Breast epithelium (tissue), 4 donors: Measurements from ENCODE around the gene KCNAB3. TPM values are rescaled to one million over a fixed set of nuclear protein-coding genes. Genes with fewer than 3 reads are reported as not detected.

ENCODE experiments used
- DNase-seq, 2 donors: peaks; one replicate each; pipeline ENCODE4 v3.0.0-alpha.2; 2019; ENCODE audit warnings: low spot score in 2 of 2
- H3K27ac ChIP-seq, 2 donors: fragments of 200-600 bp; sonication (generic) in 1 of 2; one replicate each; pipeline ENCODE4 v1.5.1; 2016 to 2019; ENCODE audit warnings: mild to moderate bottlenecking in 1 of 2
- H3K27me3 ChIP-seq, 2 donors: fragments of 200-600 bp; sonication (generic) in 1 of 2; one replicate each; pipeline versions ENCODE4 v1.5.1 to v1.6.0; 2017 to 2019; ENCODE audit warnings: control low read depth in 1 of 2, mild to moderate bottlenecking in 1 of 2
- H3K36me3 ChIP-seq: fragments of 200-600 bp; one replicate; pipeline ENCODE4 v1.5.1; 2019
- H3K4me1 ChIP-seq, 2 donors: fragments of 200-600 bp; sonication (generic); one replicate each; pipeline ENCODE4 v1.5.1; 2016 to 2019; ENCODE audit warnings: control low read depth in 1 of 2
- H3K4me3 ChIP-seq, 3 donors: fragments of 200-600 bp; sonication (generic); 1 replicate in 2 of 3; 2 replicates in 1 of 3; pipeline ENCODE4 v1.5.1; 2016 to 2019; ENCODE audit warnings: mild to moderate bottlenecking in 3 of 3, moderate library complexity in 2 of 3
- H3K9me3 ChIP-seq, 2 donors: fragments of 200-600 bp; sonication (generic) in 1 of 2; one replicate each; pipeline ENCODE4 v1.5.1; 2016 to 2019; ENCODE audit warnings: control low read depth in 1 of 2
- POLR2A ChIP-seq: fragments of 450-650 bp; IDR thresholded peaks from one replicate; pipeline ENCODE4 v1.6.1; 2016; ENCODE audit warnings: antibody characterized with exemption, mild to moderate bottlenecking, moderate library complexity
- POLR2AphosphoS5 ChIP-seq, 3 donors: sonication (generic); formaldehyde crosslinking; IDR thresholded peaks; one replicate each; pipeline ENCODE4 v1.6.1; 2017; ENCODE audit warnings: antibody characterized with exemption in 3 of 3
- intact Hi-C: fragments of 100-400 bp; cut with DNase I; formaldehyde crosslinking; loops from one replicate; pipeline ENCODE4 v1.15.1; 2023; ENCODE audit warnings: low total_unique reads
- total RNA-seq, 3 donors: library from RNA; depleted of rRNA; stranded (reverse); fragments of >200 nt; gene quantifications; one replicate each; pipeline ENCODE4 v1.1.0, GENCODE V29; 2016
- TF ChIP-seq, protein P1 (sequence below), 3 donors: fragments of 450-650 bp; IDR thresholded peaks; one replicate each; pipeline ENCODE4 v1.5.1; 2016 to 2017; ENCODE audit warnings: antibody characterized with exemption in 3 of 3, mild to moderate bottlenecking in 3 of 3, moderate library complexity in 3 of 3

Gene KCNAB3
- total RNA-seq, 3 donors from 2014 or later: 0.48 to 1.5 (median 1.3) TPM

GRCh38 chr17:7971651-7972050 is 42.0 kb upstream of the KCNAB3 start:
- no peak for TF ChIP-seq POLR2A
- TF ChIP-seq POLR2AphosphoS5 (IDR thresholded peaks at IDR 0.05): no peak
- TF ChIP-seq, protein P1, sequence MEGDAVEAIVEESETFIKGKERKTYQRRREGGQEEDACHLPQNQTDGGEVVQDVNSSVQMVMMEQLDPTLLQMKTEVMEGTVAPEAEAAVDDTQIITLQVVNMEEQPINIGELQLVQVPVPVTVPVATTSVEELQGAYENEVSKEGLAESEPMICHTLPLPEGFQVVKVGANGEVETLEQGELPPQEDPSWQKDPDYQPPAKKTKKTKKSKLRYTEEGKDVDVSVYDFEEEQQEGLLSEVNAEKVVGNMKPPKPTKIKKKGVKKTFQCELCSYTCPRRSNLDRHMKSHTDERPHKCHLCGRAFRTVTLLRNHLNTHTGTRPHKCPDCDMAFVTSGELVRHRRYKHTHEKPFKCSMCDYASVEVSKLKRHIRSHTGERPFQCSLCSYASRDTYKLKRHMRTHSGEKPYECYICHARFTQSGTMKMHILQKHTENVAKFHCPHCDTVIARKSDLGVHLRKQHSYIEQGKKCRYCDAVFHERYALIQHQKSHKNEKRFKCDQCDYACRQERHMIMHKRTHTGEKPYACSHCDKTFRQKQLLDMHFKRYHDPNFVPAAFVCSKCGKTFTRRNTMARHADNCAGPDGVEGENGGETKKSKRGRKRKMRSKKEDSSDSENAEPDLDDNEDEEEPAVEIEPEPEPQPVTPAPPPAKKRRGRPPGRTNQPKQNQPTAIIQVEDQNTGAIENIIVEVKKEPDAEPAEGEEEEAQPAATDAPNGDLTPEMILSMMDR (IDR thresholded peaks at IDR 0.05): no peak
- DNase-seq: no peak
- Histone ChIP-seq H3K27ac (no peak overlapping the region), H3K36me3 (no peaks in the 10 kb centered on the region), H3K9me3 (peaks cover 5 to 18% of the 10 kb centered on the region in 2 donors), H3K4me1 (no peaks in the 10 kb centered on the region), H3K4me3 (no peak overlapping the region), H3K27me3 (no peaks in the 10 kb centered on the region)
- intact Hi-C loops: no loop called here

GRCh38 chr17:7969433-7969832 is 39.8 kb upstream of the KCNAB3 start:
- Histone ChIP-seq H3K9me3 (peaks cover 0 to 2% of the 10 kb centered on the region in 2 donors), H3K27me3 (no peaks in the 10 kb centered on the region), H3K4me1 (no peaks in the 10 kb centered on the region), H3K36me3 (no peaks in the 10 kb centered on the region), H3K27ac (no peak overlapping the region), H3K4me3 (no peak overlapping the region)
- no peak for DNase-seq
- TF ChIP-seq, protein P1 (IDR thresholded peaks at IDR 0.05): no peak
- TF ChIP-seq POLR2AphosphoS5 (IDR thresholded peaks at IDR 0.05) (no peak), POLR2A (no peak)
- intact Hi-C loops: no loop called here

- DNase-seq: no peak
- Histone ChIP-seq H3K9me3 (no peaks in the 10 kb centered on the region), H3K4me1 (no peaks in the 10 kb centered on the region), H3K36me3 (no peaks in the 10 kb centered on the region), H3K27ac (no peak overlapping the region), H3K4me3 (no peak overlapping the region), H3K27me3 (no peaks in the 10 kb centered on the region)
- intact Hi-C loops: no loop called here
- TF ChIP-seq POLR2AphosphoS5 (IDR thresholded peaks at IDR 0.05): no peak
- no peak for TF ChIP-seq POLR2A
- TF ChIP-seq, protein P1 (IDR thresholded peaks at IDR 0.05): no peak
Measured at GRCh38 chr17:7967751-7968150, 38.1 kb upstream of the KCNAB3 start.

- intact Hi-C loops: no loop called here
- DNase-seq: no peak
- no peaks in the 10 kb centered on the region for H3K9me3 ChIP-seq
Measured at GRCh38 chr17:7961421-7961820, 31.8 kb upstream of the KCNAB3 start.

GRCh38 chr17:7959503-7960253 is 30.0 kb upstream of the KCNAB3 start:
- no peaks in the 10 kb centered on the region for H3K27me3 ChIP-seq
- no peaks in the 10 kb centered on the region for H3K9me3 ChIP-seq
- intact Hi-C loops: no loop called here
- no peak overlapping the region for H3K27ac ChIP-seq
- no peak overlapping the region for H3K4me3 ChIP-seq
- no peaks in the 10 kb centered on the region for H3K36me3 ChIP-seq
- DNase-seq: no peak
- no peak for TF ChIP-seq POLR2A
- no peak for TF ChIP-seq POLR2AphosphoS5 (IDR thresholded peaks at IDR 0.05)
- TF ChIP-seq, protein P1 (IDR thresholded peaks at IDR 0.05): no peak
- no peaks in the 10 kb centered on the region for H3K4me1 ChIP-seq

More at GRCh38 chr17:7961421-7961820, 31.8 kb upstream of the KCNAB3 start:
- Histone ChIP-seq H3K27me3 (no peaks in the 10 kb centered on the region), H3K4me1 (no peaks in the 10 kb centered on the region), H3K4me3 (no peak overlapping the region), H3K27ac (no peak overlapping the region), H3K36me3 (no peaks in the 10 kb centered on the region)
- no peak for TF ChIP-seq POLR2AphosphoS5 (IDR thresholded peaks at IDR 0.05)
- no peak for TF ChIP-seq POLR2A
- TF ChIP-seq, protein P1 (IDR thresholded peaks at IDR 0.05): no peak
